GM19239 (cell line): ENCODE data around the gene KIRREL3.
A peak's percentile ranks its signal among the peaks of the same experiment; 100 is the strongest.

Experiments used
- DNase-seq: peaks from one replicate; pipeline ENCODE4 v3.0.0; 2011; ENCODE audit warnings: low spot score; ENCODE audit not compliant: insufficient read length
- FAIRE-seq: peaks from 2 replicates; lab custom pipeline; 2011; peaks lifted over from hg19 to GRCh38; lab: Jason Lieb, UNC

The KIRREL3 gene

DNA sequence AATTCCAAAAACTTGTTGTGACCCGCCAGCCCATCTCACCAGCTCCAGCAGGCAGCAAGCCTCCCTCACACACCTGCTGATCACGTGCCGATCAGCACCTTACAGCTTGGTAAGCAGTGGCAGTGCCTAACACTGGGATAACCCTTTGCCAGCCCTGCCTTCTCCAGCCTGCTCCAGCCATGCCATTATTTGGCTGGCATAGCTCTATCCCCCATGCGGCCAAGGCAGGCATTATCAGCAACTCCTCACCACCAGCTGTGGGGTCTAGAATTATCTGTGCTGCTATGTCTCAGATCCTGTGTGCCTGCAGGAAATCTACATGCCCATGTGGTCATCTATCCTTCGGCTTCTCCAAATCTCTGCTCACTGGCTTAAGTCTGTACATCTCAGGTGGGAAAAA lies 430.1 kb downstream of the KIRREL3 start:
- FAIRE-seq = no peak

DNA sequence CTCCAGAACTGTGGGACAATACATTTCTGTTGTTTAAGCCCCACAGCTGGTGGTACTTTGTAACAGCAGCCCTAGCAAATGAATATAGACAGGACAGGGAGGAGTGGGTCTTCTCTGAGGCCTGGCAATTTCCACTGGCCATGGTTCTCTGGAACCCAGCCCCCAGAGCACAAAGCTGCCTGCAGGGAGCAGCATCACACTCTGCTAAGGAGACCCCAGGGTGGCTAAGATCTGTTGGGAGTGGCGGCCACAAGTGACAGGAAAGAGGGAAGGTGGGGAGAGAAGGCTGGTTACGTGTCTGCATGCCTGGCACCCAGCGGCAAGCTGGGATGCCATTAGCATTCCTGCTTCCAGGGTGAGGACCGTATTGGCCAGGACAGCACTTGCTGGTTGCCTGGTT lies 433.2 kb downstream of the KIRREL3 start:
- FAIRE-seq (no peak), DNase-seq (no peak)

More for the DNA sequence above, 430.1 kb downstream of the KIRREL3 start:
- DNase-seq = no peak

DNA sequence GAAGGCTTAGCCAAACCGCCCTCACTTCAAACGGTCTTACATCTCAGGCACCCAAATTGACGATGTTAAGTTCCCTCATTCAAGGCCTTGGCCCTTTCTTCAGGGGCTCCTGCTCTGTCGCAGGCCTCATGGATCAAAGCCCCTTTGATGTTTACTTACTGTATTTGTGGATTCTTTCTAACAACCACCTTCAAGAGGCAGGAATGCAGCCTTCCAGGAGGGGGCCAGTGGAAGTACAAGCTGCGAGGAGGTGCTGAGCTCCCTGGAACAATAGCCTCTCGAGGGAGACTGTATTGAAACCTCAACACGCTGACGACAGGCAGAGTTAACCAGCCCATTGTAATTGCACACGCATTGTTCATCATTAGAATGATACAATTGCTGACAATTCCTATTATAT lies 436.0 kb downstream of the KIRREL3 start:
- no peak for DNase-seq
- FAIRE-seq = no peak

DNA sequence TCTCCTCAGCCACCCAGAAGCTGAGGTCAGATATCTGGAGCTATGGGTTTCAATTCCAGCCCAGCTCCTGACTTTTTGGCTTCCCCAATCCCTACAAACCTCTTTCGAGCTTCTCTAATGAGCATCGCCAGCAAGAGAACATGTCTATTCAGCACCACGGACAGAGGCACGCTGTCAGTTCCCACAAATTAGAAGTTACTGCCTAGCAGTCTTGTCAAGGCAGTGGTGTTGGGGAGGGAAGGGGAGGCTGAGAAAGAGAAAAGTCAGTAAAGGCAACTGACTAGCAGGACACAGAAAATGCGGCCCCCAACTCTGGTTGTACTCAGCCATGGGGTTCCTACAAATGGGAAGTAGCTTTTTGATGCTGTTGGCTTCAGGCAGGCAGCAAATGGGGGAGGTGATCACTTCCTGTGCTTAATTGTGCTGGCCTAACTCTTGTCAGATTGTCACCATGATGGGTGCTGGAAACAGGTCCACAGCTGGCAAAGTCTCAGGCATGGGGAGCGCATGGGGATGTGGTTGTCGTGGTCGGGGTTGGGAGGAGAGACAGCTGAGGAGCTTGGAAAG lies 439.2 kb downstream of the KIRREL3 start:
- DNase-seq (peak; percentile 32), FAIRE-seq (no peak)

DNA sequence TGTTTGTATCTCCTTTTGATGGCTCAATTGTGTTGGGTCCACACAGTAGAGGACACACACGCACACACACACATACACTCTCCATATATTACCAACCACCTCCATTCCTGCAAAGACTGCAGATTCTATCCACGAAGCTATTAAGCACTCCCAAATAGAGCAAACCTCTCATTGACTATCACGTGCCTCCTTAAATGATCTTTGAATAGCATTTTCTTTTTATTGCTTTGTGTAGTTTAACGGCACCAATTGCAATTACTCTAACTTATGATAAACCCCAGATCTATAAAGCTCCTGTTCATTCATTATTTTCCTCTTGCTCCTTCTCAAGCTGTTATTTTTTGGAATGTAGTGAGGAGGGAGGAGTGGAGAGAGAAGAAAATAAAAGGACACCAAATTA lies 440.3 kb downstream of the KIRREL3 start:
- FAIRE-seq = no peak
- DNase-seq = no peak

DNA sequence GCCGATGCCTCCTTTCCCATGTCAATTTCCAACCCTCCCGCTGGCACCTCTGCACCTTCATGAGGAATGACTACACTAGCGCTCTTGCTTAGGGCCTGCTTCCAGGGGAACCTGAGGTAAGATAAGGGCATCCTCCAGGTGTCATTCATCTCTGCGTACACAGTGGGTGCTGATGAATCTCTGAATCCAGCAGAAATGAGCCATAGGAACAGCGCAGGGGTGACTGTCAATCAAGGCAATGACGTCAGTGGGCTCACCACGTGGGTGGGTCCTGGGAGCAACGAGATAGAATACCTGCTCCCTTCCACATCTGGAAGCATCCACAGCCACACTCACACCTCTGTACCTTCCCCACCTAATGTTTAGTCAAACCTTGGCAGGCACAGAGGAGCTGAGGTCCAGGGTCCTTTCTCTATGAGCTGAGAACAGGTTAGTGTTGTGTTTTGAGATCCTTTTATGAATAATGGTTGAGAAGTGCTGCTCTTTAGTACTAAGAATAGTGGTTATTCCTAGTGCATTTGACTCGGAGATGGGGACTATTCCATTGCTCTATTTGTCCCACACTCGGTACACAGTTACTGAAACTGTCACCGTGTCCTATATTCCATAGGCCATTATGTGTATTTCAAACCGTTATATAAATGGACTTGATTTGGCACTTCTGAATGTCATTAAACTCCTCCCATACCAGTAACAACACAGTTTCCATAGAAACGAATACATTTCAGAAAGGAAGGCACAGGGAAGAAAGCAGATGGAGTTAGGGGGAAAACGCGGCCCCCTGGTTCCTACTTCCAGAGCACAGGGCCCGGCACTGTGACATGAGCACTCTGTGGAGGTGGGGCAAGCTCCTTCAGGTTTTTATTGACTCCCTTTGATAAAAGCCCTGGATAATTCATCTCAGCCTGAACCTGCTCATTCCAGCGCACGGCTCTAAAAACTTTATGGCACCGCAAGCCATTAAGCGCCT lies 451.7 kb downstream of the KIRREL3 start:
- no peak for DNase-seq
- FAIRE-seq = no peak

DNA sequence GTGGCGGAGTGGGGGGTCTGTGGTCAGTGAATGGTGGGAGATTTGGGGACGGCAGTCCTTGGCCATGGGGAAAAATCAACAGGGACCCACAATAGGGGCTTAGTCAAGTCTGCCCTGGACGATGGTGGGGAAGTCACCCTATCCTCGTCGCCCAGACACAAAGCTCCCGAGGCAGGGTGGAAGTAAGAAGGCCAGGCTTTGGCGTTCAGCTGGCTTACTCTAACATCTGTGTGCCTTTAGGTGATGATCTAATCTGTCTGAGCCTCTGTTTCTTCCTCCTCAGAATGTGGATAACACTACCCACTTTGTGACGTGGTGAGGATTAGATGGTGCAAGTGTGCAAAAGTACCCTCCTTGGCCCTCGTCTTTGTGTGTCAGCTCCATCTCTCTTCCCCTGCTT lies 452.9 kb downstream of the KIRREL3 start:
- DNase-seq (no peak), FAIRE-seq (no peak)

DNA sequence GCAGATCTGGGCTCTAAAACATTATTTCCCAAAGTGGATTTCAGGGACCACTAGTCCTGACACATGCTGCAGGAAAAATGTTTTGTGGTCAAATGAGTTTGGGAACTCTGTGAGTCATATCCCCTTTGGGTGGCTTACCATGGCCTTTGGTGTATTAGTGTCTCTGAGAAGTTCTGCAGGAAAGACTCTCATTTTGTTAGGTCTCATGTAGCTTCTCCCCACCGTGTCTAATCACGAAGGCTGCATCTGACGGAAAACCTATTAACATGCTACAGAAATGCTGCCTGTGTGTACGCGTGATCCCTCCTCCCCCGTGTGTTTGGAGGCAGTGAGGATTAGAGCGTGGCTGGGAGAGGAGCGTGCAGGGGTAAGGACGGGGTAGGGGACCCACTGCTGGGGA lies 453.4 kb downstream of the KIRREL3 start:
- no peak for DNase-seq
- FAIRE-seq = no peak

DNA sequence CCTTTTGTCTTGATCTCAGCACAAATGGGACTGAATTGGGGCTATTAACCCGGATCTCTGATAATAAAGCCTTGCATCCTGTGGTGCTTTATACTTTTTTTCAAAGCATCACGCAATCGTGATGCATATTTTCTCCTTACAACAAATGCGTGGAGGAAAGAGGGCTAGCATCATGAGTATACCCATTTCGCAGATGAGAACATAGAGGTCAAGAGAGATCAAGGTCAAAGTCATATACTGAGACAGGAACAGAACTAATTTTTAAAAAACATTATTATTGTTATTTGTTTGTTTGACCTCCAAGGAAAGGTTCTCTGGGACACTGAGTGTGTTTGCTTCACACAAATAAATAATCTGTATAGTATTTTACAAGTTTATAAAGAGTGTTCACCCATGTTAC lies 453.9 kb downstream of the KIRREL3 start:
- FAIRE-seq = no peak
- no peak for DNase-seq

DNA sequence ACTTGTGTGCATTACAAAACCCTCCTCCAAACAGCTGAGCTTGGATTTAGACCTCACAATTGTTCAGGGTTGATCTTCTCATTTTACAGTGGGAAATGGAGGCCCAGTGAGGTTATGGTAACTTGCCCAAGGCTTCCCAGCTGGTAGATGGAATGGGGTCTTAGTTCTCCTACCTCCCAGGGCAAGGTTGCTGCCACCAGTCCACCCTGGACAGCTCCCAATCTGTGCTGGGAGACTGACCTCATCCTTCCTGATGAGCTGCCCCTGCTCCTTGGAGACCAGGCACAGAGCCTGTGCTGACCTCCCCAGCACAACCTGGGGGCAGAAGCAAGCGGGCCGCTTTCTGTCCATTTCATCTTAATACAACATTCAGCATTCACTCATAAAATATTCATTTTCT lies 454.4 kb downstream of the KIRREL3 start:
- no peak for FAIRE-seq
- DNase-seq = no peak

DNA sequence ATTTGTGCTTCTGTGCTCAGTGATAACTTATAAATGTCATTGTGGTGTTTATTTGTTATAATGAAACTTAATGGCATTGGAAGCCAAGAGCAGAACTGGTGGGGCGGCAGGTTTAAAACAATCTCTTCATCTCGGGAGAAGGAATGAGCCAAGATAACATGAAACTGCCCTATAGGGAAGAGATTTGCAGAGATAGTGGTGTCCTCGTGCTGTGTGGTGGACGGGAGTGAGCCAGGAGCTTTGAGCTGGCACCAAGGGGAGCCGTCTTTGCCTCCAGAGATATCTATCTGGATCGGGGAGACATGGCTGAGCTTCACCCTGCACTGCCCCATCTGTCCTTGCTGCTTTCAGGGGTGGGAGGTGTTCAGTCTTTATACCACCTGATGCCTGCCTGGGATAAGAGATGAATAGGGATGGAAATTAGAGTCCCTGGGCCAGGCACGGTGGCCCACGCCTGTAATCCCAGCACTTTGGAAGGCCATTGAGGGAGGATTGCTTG lies 455.5 kb downstream of the KIRREL3 start:
- DNase-seq = no peak
- FAIRE-seq = no peak

DNA sequence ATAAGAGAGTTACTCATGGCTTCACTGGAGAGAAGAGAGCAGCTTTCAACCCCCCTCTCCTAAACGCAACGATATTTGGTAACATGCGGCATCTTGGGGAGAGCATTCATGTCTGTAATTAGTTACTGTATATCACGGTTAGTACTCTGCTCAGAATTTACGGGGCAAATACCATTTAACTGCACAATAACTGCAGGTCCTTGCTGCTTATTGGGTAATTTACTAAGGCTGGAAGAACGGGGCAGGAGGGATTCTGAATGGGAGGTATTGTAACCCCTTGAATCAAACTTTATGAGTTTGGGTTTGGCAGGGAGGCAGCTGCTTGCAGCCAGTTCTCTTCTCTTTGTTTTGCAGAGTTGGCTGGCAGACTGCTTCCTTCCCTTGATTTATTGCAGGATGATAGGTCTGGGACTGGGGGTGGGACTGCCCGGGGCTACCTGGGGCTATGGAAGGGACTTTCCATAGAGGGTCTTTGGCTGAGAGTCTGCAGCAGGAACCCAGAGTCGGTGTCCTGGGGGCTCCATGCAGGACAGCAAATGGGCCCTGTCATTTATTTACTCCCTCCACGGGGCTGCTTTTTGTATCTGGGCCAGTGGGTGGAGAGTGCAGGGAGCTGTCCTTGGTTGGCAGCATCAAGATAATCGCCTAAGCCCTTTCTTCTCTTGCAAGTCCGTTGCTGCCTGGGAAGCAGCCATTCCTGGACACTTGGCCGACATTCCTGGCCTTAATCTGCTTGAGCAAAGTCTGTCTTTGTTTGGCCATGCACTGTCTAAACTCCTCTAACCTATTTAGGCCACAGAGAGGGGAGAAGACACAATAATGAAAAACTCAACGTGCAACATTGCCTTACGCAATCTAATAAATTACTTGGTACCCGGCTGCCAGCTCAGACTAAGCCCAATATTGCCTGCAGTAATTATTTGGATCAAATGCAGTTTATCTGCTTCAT lies 456.2 kb downstream of the KIRREL3 start:
- FAIRE-seq (no peak), DNase-seq (no peak)

DNA sequence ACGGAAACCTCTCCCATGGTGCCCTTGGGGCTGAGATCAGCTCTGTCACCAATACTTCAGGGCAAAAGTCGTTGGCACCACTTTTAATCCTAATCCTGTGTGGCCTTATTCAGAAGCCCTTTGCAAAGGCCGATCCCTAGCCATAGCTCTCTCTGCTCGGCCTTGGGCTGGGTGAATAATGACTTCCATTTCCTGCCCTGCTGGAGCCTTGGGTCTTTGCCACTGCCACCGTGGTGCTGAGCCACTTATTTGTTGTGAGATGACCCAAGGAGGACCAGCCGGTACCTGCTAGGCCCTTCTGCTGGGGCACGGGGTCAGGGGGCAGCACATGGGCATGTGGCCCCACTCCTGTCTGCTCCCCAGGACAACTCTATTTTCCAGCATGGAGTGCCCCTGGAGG lies 456.9 kb downstream of the KIRREL3 start:
- no peak for DNase-seq
- FAIRE-seq = no peak

DNA sequence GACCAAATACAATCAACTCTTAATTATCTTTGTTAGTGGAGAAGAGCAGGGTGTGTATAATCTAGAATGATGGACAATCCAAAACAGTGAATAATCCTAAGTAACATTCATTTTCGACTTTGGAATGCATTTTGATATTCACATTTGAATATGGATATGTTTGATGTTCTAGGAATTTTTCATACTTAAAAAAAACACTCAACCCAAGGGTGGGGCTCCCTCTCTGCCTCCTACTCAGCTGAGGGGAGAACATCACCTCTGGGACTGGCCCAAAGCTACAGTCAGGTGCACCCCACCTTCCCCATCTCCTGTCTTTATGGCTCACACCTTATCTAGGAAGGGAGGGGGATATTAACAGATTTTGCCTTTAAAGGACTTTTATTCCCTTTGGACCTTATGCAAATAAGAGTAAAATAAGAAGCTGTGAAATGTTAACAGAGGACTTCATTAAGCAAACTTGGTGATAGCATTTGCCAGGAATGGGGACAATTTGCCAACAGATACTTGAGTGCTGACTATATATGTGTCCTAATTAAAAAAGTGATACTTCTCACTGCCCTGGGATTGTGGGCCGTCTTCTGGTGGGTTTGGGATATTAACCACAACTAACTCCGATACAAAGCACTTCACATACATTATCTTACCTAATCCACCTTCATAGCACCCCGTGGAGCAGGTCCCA lies 458.1 kb downstream of the KIRREL3 start:
- FAIRE-seq = no peak
- no peak for DNase-seq

DNA sequence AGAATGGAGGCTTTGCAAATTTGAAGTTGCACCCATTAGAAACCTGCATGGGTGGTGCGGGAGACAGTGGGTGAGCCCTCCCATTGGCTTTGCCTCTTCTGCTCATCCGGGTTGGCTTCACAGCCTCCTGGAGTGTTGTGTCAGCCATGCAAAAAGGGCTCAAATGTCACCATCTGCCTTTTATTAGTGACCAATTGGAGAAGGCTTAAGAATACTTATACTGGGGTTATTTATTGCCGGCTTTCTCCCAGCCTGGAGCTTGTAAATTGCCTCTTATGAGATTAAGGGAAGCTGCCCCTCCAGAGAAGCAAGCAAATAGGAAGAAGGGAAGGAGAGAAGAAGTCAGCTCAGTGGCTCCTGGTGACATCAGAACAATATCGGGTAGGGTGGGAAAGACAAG lies 462.5 kb downstream of the KIRREL3 start:
- DNase-seq = no peak
- FAIRE-seq = no peak

DNA sequence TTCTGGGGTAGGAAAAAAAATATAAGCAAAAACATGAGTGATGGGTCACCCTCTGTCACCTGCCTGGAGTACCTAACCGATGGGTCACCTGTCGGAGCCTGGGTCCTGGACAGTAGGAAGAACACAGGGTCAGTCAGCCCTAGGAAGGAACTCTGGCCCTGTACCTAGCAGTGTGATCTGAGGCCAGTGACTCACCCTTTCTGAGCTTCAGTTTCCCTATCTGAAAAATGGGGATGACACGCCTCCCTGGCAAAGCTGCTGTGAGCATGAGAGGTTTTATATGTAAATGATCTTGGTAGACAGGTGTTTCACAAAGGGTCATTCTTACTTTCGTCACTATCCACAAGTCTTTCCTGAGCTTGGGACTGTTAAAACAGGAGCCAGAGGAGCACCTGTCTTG lies 463.1 kb downstream of the KIRREL3 start:
- no peak for DNase-seq
- FAIRE-seq = no peak

DNA sequence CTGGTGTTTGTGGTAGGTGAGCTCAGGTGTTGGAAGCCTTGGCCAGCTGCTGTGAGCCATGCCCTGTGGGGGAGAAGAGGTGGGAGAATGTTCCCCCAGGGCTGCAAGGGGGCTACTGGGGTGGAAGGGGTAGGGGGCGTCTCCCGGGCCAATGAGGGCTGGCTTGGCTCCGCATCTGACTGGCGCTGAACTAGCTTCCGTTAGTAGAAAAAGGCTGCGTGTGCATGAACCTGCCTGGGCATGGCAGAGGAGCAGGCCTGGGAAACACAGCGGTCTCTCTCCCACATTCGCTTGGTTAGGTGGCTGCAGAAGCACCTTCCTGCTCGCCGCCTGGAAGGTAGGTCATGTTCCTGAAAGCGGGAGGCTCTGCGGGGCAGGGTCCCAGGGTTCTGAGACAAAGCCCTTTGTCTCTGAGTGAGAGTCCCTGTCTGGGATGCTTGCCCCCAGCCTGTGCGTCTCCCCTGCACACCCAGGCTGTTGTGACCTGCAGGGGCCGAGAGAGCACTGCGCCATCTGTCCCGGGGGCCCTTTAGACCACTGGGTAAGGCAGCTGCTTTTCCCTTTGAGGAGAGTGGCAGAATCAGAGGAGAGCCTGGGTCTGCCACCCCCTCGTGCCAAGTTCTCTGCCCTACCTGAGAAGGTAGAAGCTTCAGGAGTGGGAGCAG lies 466.3 kb downstream of the KIRREL3 start:
- FAIRE-seq (no peak), DNase-seq (no peak)

DNA sequence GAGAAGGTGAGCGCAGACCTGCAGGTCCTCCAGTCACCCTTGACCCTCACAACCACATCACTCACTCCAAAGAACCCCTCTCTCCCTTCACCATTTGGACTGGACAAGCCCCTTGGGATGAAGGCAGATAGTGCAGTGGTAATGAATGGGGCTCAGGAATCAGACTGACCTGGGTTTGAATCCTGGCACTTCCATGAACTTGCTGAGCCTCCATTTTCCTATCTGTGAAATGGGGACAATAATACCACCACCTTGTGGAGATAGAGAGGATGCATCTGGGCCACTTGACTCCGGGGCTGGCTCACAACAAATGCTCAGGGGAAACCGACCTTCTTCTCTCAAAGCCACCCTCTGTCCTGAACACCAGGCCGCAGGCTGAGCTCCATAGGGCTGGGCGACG lies 467.0 kb downstream of the KIRREL3 start:
- FAIRE-seq = no peak
- no peak for DNase-seq

DNA sequence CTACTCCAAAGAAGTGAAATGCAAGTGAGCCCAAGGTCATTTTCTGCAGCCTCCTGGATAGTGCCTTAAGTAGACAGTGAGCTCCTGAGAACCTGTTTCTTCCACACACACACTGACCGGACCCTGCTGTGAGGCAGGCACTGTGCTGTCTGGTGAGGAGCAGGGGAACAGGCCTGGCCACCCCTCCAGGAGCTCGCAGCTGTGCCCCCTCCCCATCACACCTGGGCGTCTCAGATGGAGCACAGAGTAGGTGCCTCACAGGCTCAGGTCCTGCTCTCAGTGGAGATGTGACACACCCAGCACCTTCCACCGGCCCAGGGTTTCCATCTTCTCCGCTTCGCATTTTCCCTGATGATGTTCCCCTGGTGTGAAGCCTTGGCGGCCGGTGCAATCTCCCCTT lies 470.2 kb downstream of the KIRREL3 start:
- no peak for DNase-seq
- FAIRE-seq = no peak
